ENCODE data around the gene PJA2.
"Not testable (repeated sequence)": the region's sequence is repeated elsewhere in the genome, so short reads cannot be mapped to it uniquely, and the experiment has no call there.

PJA2 gene

GRCh38 chr5:109307456-109307855 is 102.3 kb downstream of the PJA2 start:
- DNase-seq: no peak

GRCh38 chr5:109305352-109305751 is 104.4 kb downstream of the PJA2 start:
- DNase-seq: no peak

GRCh38 chr5:109304309-109304708 is 105.5 kb downstream of the PJA2 start:
- no peak for DNase-seq

- DNase-seq: no peak
These were observed 109.4 kb downstream of the PJA2 start for GRCh38 chr5:109300367-109300766.

- DNase-seq: no peak
These were observed 110.2 kb downstream of the PJA2 start for GRCh38 chr5:109299557-109299956.

- no peak for DNase-seq
These were observed 111.0 kb downstream of the PJA2 start for GRCh38 chr5:109298794-109299193.

- no peak for DNase-seq
These were observed 111.9 kb downstream of the PJA2 start for GRCh38 chr5:109297900-109298299.

DNA sequence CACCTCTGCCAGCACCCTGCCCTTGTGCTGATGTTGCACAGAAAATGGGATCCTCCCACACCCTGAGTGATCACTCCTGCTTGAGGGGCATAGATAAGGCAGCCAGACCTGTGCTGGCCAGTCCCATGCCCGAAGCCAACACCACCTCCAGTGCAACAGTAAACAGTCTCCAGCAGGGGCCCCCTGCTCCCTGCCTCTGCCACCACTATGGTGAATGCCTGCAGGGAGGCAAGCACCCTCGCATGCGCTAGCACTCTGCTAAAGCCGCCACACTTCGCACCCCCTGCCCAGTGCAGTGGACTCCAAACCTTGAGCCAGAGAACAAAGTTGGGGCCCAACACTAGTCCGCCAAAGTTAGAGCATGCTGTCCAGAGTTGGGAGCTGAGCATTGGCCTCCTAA is 118.7 kb downstream of the PJA2 start:
- DNase-seq: no peak

DNA sequence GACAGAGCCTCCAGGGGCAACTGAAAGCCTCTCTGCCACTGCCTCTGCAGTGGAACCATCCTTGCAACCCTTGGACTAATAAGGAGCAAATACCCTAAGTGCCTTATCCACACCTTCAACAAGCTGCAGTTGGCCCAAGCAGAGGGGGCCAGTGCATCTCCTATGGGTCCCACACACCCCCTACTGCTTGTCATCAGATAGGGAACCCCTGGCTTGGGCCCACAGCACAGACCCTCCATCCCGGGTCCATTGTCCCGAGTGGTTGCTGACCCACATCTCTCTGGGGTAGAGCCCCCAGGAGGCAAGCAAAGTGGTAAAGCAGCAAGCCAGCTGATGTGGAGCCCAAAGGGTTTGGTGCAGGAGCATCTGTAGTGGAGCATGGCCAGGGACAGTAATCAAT is 119.5 kb downstream of the PJA2 start:
- no peak for DNase-seq

DNA sequence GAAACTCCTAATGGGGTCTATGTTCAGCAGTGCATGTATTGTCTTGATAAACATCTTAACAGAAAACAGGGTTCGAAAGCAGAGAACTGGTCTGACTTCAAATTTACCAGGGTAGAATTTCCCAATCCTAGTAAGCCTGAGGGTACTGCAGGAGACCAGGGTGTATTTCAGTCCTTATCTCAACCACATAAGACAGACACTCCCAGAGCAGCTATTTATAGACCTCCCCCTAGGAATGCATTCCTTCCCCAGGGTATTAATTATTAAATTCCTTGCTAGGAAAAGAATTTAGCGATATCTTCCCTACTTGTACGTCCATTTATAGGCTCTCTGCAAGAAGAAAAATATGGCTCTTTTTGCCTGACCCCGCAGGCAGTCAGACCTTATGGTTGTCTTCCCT is 123.1 kb downstream of the PJA2 start:
- DNase-seq: not testable (repeated sequence)

Data from fibroblast of skin of abdomen (primary cell).